K562 (cell line): Measurements from ENCODE around the gene ZDHHC14. TPM values are rescaled to one million over a fixed set of nuclear protein-coding genes. Genes with fewer than 3 reads are reported as not detected.
A peak's percentile ranks its signal among the peaks of the same experiment; 100 is the strongest.

Experiments
- JUNB ChIP-seq: fragments of 450-650 bp; formaldehyde crosslinking; conservative IDR thresholded peaks from 2 replicates; pipeline ENCODE4 v1.4.0; 2020; ENCODE audit warnings: mild to moderate bottlenecking
- NFIC ChIP-seq: fragments of 450-650 bp; IDR thresholded peaks from 2 replicates; pipeline ENCODE4 v1.6.1; 2017; ENCODE audit warnings: mild to moderate bottlenecking, inconsistent platforms
- TAF9B ChIP-seq: fragments of 450-650 bp; IDR thresholded peaks from 2 replicates; pipeline ENCODE4 v1.6.1; 2018; ENCODE audit warnings: mild to moderate bottlenecking; ENCODE audit not compliant: partially characterized antibody
- TGIF2 ChIP-seq: sonication (generic); formaldehyde crosslinking; IDR thresholded peaks from 2 replicates; pipeline ENCODE4 v1.8.1; 2022; ENCODE audit warnings: mild to moderate bottlenecking, missing genetic modification reagents, moderate library complexity
- ZNF347 ChIP-seq: fragments of 450-650 bp; formaldehyde crosslinking; IDR thresholded peaks from 2 replicates; pipeline ENCODE4 v1.4.0; 2020; ENCODE audit warnings: low read depth, mild to moderate bottlenecking, moderate library complexity
- ZNF431 ChIP-seq: sonication (generic); formaldehyde crosslinking; IDR thresholded peaks from 2 replicates; pipeline ENCODE4 v1.8.0; 2022; ENCODE audit warnings: mild to moderate bottlenecking, missing genetic modification reagents
- ZNF639 ChIP-seq, 2 experiments: fragments of 200-800 bp in 1 of 2; sonication (Bioruptor generic) in 1 of 2; sonication (generic) in 1 of 2; formaldehyde crosslinking in 1 of 2; IDR thresholded peaks in 1 of 2; conservative IDR thresholded peaks in 1 of 2; 2 replicates each; pipeline versions ENCODE4 v1.5.0 to v1.6.1; 2016 to 2020; ENCODE audit warnings: missing compliant biosample characterization in 1 of 2, missing genetic modification characterization in 1 of 2, missing genetic modification reagents in 1 of 2
- ZNF717 ChIP-seq: fragments of 250-450 bp; sonication (Bioruptor Pico); IDR thresholded peaks from 2 replicates; pipeline ENCODE4 v1.5.0; 2021
- polyA plus RNA-seq, 8 experiments: library from polyadenylated mRNA; depleted of rRNA in 4 of 8; stranded (reverse) in 5 of 8; unstranded in 3 of 8; fragments of >200 nt; fragmentation: Nextera tagmentation in 2 of 8; fragmentation: Illumina TruSeq in 1 of 8; extraction: Ambion mirVana in 2 of 8; extraction: Trizol in 1 of 8; gene quantifications; 2 replicates each; pipeline versions ENCODE4 v1.2.1 to v1.2.3, GENCODE V29; 2011 to 2014; ENCODE audit warnings: inconsistent platforms in 1 of 8, missing spikeins in 1 of 8
- total RNA-seq, 7 experiments: library from RNA; depleted of rRNA in 6 of 7; stranded (reverse); fragments of >200 nt in 6 of 7; fragmentation: Illumina TruSeq in 2 of 7; extraction: Trizol in 2 of 7; gene quantifications; 2 replicates each; pipeline versions ENCODE4 v1.2.1 to v1.2.3, GENCODE V29; 2011 to 2021; ENCODE audit warnings: low replicate concordance in 1 of 7
- TF ChIP-seq, protein P1 (sequence below): fragments of 250-450 bp; sonication (Bioruptor Pico); IDR thresholded peaks from 2 replicates; pipeline ENCODE4 v1.8.0; 2021; ENCODE audit warnings: moderate library complexity, mild to moderate bottlenecking, inconsistent platforms
- TF ChIP-seq, protein P2 (sequence below): fragments of 250-450 bp; sonication (Bioruptor Pico); IDR thresholded peaks from 2 replicates; pipeline ENCODE4 v1.4.0; 2020
- TF ChIP-seq, protein P3 (sequence below): fragments of 250-450 bp; sonication (Bioruptor Pico); IDR thresholded peaks from 2 replicates; pipeline ENCODE4 v1.5.0; 2021; ENCODE audit warnings: mild to moderate bottlenecking, moderate library complexity
- TF ChIP-seq, protein P4 (sequence below), 2 experiments: IDR thresholded peaks in 1 of 2; conservative IDR thresholded peaks in 1 of 2; 2 replicates each; pipeline ENCODE4 v1.6.1; 2016; ENCODE audit warnings: low read depth in 2 of 2, mild to moderate bottlenecking in 1 of 2, missing compliant biosample characterization in 1 of 2, missing genetic modification characterization in 1 of 2, moderate library complexity in 1 of 2

Gene ZDHHC14
- total and polyA plus RNA-seq, 9 of the 15 experiments (the other 6 are each of a cell fraction or from before 2014, with no cell fraction given): 0.92 to 23.1 (median 13.8) TPM

- TF ChIP-seq, protein P1, sequence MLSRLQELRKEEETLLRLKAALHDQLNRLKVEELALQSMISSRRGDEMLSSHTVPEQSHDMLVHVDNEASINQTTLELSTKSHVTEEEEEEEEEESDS (CRISPR knock-in tag): no peak
- TF ChIP-seq, protein P2, sequence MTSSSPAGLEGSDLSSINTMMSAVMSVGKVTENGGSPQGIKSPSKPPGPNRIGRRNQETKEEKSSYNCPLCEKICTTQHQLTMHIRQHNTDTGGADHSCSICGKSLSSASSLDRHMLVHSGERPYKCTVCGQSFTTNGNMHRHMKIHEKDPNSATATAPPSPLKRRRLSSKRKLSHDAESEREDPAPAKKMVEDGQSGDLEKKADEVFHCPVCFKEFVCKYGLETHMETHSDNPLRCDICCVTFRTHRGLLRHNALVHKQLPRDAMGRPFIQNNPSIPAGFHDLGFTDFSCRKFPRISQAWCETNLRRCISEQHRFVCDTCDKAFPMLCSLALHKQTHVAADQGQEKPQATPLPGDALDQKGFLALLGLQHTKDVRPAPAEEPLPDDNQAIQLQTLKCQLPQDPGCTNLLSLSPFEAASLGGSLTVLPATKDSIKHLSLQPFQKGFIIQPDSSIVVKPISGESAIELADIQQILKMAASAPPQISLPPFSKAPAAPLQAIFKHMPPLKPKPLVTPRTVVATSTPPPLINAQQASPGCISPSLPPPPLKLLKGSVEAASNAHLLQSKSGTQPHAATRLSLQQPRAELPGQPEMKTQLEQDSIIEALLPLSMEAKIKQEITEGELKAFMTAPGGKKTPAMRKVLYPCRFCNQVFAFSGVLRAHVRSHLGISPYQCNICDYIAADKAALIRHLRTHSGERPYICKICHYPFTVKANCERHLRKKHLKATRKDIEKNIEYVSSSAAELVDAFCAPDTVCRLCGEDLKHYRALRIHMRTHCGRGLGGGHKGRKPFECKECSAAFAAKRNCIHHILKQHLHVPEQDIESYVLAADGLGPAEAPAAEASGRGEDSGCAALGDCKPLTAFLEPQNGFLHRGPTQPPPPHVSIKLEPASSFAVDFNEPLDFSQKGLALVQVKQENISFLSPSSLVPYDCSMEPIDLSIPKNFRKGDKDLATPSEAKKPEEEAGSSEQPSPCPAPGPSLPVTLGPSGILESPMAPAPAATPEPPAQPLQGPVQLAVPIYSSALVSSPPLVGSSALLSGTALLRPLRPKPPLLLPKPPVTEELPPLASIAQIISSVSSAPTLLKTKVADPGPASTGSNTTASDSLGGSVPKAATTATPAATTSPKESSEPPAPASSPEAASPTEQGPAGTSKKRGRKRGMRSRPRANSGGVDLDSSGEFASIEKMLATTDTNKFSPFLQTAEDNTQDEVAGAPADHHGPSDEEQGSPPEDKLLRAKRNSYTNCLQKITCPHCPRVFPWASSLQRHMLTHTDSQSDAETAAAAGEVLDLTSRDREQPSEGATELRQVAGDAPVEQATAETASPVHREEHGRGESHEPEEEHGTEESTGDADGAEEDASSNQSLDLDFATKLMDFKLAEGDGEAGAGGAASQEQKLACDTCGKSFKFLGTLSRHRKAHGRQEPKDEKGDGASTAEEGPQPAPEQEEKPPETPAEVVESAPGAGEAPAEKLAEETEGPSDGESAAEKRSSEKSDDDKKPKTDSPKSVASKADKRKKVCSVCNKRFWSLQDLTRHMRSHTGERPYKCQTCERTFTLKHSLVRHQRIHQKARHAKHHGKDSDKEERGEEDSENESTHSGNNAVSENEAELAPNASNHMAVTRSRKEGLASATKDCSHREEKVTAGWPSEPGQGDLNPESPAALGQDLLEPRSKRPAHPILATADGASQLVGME (CRISPR knock-in tag): 0 out of 2 replicates have a peak, but pooled peaks have one; percentile 49
- no peak for TF ChIP-seq ZNF431 (CRISPR knock-in tag)
- no peak for TF ChIP-seq ZNF717 (CRISPR knock-in tag)
- TF ChIP-seq, protein P3, sequence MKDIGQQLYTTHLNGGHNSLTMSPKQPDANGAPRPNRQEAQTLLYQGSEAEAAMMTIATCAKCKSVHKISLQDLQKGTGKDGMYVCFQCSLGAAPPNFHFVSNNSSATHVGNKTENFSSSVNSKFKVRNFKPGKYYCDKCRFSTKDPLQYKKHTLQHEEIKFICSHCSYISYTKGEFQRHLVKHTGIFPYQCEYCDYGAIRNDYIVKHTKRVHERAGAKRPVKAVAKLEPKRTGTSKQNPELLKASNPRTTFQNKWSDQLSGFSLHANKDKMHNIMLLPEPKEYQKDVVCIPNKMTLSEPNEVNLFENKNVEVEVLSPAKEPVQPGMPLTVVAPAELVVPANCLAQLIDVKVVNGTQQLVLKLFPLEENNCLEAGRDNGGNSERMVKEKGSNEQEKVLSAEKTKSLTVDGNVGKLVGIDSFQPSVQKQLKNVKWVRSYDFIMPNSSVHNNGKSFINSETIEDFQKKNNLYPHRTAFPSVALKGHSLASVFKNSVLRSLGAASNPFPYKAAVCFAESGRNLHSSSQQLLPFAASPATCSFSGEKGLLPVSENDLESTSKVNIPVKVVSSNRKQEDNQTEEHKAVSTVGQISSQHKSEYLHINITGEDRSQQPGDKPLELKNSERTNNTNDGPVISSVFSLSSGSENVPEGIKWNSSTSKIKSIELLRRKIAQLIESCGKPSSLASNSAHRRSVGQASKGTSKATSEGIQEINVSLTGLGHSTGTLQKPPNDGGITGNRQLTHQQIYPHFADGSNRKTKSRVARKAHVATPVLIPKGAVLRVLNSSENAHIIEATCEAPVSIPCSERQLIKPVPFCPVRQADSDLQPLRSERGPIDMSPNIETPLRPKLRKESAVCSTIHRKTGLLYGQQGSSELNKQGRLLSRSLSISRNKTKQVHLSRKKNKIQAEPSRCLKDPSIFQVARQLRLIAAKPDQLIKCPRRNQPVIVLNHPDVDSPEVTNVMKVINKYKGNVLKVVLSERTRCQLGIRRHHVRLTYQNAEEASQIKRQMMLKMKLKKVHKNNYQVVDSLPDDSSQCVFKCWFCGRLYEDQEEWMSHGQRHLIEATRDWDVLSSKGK (CRISPR knock-in tag): no peak
- peak in 1 of 2 experiments; percentile 50; a peak in 1 of 4 replicates for TF ChIP-seq ZNF639 (CRISPR knock-in tag; conservative IDR thresholded peaks at IDR 0.05 in 1 of 2, IDR thresholded peaks at IDR 0.05 in 1 of 2)
- no peak for TF ChIP-seq TGIF2 (CRISPR knock-in tag)
- no peak for TF ChIP-seq NFIC
- TF ChIP-seq TAF9B: no peak
- TF ChIP-seq, protein P4, sequence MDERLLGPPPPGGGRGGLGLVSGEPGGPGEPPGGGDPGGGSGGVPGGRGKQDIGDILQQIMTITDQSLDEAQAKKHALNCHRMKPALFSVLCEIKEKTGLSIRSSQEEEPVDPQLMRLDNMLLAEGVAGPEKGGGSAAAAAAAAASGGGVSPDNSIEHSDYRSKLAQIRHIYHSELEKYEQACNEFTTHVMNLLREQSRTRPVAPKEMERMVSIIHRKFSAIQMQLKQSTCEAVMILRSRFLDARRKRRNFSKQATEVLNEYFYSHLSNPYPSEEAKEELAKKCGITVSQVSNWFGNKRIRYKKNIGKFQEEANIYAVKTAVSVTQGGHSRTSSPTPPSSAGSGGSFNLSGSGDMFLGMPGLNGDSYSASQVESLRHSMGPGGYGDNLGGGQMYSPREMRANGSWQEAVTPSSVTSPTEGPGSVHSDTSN (CRISPR knock-in tag; IDR thresholded peaks at IDR 0.05; ENCODE audit: low read depth): no peak
- TF ChIP-seq, protein P4 (tag; conservative IDR thresholded peaks at IDR 0.05; ENCODE audit: low read depth): no peak
- no peak for TF ChIP-seq ZNF347
- TF ChIP-seq JUNB: no peak
Observed at GRCh38 chr6:157534134-157534871, 153.3 kb downstream of the ZDHHC14 start (continued).
